BLaER1 (cell line): ENCODE results near the gene ATP2B2.
"Not testable (repeated sequence)": the region's sequence is repeated elsewhere in the genome, so short reads cannot be mapped to it uniquely, and the experiment has no call there.

Experiments used
- H3K27ac ChIP-seq: shearing (Covaris generic); formaldehyde crosslinking; 2 replicates; pipeline ENCODE4 v1.8.1; 2022
- H3K27me3 ChIP-seq: shearing (Covaris generic); formaldehyde crosslinking; 2 replicates; pipeline ENCODE4 v1.8.1; 2022
- H3K36me3 ChIP-seq: shearing (Covaris generic); formaldehyde crosslinking; 2 replicates; pipeline ENCODE4 v1.8.1; 2022
- H3K4me1 ChIP-seq: shearing (Covaris generic); formaldehyde crosslinking; 2 replicates; pipeline ENCODE4 v1.8.1; 2022
- H3K4me2 ChIP-seq: shearing (Covaris generic); formaldehyde crosslinking; 2 replicates; pipeline ENCODE4 v1.8.1; 2022
- H3K4me3 ChIP-seq: shearing (Covaris generic); formaldehyde crosslinking; 2 replicates; pipeline ENCODE4 v1.8.1; 2022
- H3K9ac ChIP-seq: shearing (Covaris generic); formaldehyde crosslinking; 2 replicates; pipeline ENCODE4 v1.8.1; 2022
- H3K9me3 ChIP-seq: shearing (Covaris generic); formaldehyde crosslinking; 2 replicates; pipeline ENCODE4 v1.8.1; 2022
- H4K20me1 ChIP-seq: shearing (Covaris generic); formaldehyde crosslinking; 2 replicates; pipeline ENCODE4 v1.8.1; 2022
- Cebpa-rat ChIP-seq: shearing (Covaris generic); IDR thresholded peaks from 2 replicates; pipeline ENCODE4 v1.8.1; 2022

ATP2B2 gene

DNA sequence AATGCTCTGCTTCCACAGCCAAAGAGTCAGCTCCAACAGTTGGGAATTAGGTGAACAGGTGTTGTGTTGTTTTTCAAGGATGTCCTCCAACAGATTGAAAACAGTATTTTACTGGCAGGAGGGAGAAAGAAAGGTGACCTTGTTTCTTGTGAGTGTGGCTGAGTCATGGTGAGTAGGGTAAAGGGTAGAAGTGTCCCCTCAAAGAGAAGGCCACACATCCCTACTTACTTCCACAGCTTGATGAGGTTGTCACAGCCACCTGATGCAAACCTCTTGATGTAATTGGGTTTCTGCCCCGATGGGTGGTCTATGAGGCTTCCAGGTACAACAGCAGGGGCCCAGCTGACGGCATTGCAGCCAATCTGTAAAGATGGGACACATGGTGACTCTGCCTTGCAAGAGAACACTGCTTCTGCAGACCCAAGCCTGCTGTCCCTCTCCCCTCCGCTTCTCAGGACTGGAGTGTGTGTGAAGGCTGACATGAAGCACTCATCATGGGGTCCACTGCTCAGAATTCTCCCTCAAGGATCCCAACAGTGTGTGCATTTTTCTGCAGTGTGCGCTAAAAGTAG lies 200.0 kb downstream of the ATP2B2 start:
- Histone ChIP-seq H3K36me3 (peaks cover 100% of the 10 kb centered on the region), H3K4me3 (no peak overlapping the region), H3K9ac (no peak overlapping the region), H3K27me3 (no peaks in the 10 kb centered on the region), H3K27ac (no peak overlapping the region), H4K20me1 (peaks cover 21% of the 10 kb centered on the region), H3K4me1 (peaks cover 25% of the 10 kb centered on the region), H3K4me2 (no peak overlapping the region), H3K9me3 (no peaks in the 10 kb centered on the region)
- TF ChIP-seq Cebpa-rat = no peak

DNA sequence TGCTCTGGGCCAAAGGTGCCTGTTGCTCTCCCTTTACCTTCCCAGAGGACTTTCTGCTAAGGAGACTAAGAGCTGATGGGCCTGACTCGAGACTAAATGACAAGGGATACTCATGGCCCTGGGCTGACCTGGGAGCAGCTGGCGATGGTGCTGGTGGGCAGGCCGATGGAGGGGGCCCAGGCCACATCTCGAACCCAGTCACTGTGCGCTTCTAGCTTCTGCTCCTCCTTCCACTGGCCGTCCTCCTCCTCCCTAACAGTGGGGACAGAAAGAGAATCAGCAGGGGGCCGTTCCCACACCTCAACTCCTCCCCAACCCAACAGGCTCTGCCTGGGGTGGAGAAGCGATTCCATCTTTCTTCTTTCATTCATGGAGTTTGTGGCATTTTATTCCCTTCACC lies 200.5 kb downstream of the ATP2B2 start:
- Histone ChIP-seq H3K4me2 (no peak overlapping the region), H3K27ac (no peak overlapping the region), H3K4me1 (peaks cover 26% of the 10 kb centered on the region), H4K20me1 (peaks cover 26% of the 10 kb centered on the region), H3K27me3 (no peaks in the 10 kb centered on the region), H3K9ac (no peak overlapping the region), H3K9me3 (no peaks in the 10 kb centered on the region), H3K36me3 (peaks cover 100% of the 10 kb centered on the region), H3K4me3 (no peak overlapping the region)
- TF ChIP-seq Cebpa-rat = no peak

DNA sequence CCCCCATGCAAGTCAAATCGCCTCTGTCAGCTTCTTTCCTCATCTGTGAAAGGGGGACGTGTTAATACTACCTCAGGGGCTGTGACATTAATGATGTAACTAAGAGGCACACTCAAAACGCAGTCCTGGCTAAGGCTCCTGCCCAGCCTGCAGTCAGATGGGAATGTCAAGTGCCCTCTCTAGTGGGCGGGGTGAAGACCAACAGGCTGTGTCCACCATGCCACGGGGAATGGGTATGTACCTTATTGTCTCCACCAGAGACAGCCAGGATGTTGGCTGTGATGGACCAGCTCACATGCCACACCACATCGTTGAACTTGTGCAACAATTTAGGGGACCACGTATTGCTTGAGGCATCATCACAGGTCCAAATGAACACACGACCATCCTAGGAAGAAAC lies 201.6 kb downstream of the ATP2B2 start:
- Histone ChIP-seq H4K20me1 (peaks cover 33% of the 10 kb centered on the region), H3K9me3 (no peaks in the 10 kb centered on the region), H3K9ac (no peak overlapping the region), H3K4me1 (peaks cover 30% of the 10 kb centered on the region), H3K4me2 (no peak overlapping the region), H3K4me3 (no peak overlapping the region), H3K27ac (no peak overlapping the region), H3K36me3 (peaks cover 92% of the 10 kb centered on the region), H3K27me3 (no peaks in the 10 kb centered on the region)
- no peak for TF ChIP-seq Cebpa-rat

DNA sequence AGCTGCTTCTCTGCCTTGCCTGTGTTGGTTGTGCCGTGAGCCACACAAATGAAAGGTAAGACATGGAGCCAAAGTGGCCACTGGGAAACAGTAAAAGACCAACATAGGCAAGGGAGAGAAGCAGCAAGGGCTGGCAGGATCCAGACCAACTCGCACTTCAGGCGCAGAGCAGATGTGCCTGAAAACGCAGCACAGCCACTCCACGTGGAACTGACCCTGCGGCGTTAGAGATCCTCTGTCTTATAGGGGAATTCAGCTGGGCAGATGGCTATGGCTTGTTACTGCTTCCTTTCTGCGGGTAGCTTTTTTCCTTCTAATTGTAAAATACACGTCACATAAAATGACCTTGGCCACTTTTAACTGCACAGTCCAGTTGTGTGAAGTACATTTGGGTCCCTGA lies 202.3 kb downstream of the ATP2B2 start:
- H3K9me3 ChIP-seq = no peaks in the 10 kb centered on the region
- no peak overlapping the region for H3K27ac ChIP-seq
- H3K4me3 ChIP-seq = no peak overlapping the region
- H4K20me1 ChIP-seq = peaks cover 33% of the 10 kb centered on the region
- H3K4me1 ChIP-seq = peaks cover 35% of the 10 kb centered on the region
- H3K4me2 ChIP-seq = no peak overlapping the region
- no peak for TF ChIP-seq Cebpa-rat
- no peak overlapping the region for H3K9ac ChIP-seq
- peaks cover 88% of the 10 kb centered on the region for H3K36me3 ChIP-seq
- H3K27me3 ChIP-seq = no peaks in the 10 kb centered on the region

DNA sequence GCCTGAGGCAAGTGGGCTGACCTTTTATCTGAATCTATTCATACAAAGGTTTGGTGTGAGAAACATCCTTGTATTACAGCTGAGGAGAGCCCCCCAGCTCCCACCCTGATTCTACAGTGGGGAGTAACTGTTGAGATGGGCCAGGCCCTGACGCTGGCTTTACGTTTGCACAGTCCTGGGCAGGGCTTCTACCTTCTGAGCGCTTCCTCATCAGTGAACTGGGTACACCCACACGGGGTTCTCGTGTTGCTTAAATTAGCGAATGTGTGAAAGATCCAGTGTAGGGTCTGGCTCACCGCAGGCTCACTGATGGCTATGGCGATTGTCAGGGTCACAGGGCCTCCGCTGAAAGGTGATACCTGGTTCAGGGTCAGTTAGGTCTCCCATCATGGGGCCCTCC lies 205.3 kb downstream of the ATP2B2 start:
- Histone ChIP-seq H3K27me3 (no peaks in the 10 kb centered on the region), H3K9ac (peak overlapping the region; percentile 63), H3K27ac (peak overlapping the region; percentile 79), H3K4me1 (peaks cover 38% of the 10 kb centered on the region), H3K4me2 (peak overlapping the region; percentile 76), H3K4me3 (no peak overlapping the region), H3K36me3 (peaks cover 80% of the 10 kb centered on the region), H4K20me1 (peaks cover 29% of the 10 kb centered on the region), H3K9me3 (peaks cover 10% of the 10 kb centered on the region)
- TF ChIP-seq Cebpa-rat = no peak

DNA sequence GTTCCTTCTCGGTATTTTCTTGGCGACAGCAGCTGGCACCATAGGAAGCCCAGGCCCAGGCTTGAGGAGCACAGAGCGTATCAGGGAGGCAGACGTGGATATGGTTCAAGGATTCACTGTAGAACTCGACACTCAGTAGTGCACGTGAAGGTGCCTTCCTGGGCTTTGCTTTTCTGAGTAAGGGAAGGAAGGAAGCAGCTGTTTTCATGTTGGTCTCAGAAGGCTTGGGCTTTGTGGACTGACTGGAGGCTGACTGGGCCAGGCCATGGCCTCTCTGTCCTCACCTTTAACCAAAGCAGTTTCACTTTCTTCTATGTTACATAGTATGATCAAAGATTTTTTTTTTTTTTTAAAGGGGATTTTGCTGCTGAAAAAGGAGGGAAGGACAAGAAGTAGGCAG lies 205.7 kb downstream of the ATP2B2 start:
- H3K36me3 ChIP-seq = peaks cover 78% of the 10 kb centered on the region

DNA sequence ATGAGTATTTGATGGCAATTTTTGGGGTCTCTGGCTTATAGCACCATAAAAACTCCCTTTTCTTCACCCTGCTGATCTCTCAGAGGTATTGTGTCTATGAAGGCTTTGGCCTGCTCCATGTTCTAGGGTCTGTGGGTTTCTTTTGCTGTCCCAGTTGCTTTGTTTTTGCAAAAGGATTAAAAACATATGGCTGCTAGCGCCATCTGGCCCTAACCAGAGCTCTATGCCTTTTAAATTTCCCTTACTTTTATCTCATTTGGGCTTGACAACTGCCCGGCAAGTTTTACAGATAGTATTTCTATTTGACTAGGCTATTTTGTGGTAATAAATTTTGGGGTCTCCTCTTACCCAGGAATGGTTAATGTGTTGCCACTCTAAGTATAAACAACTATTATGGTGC lies 206.2 kb downstream of the ATP2B2 start:
- Histone ChIP-seq H3K4me1 (peaks cover 47% of the 10 kb centered on the region), H3K9me3 (peaks cover 10% of the 10 kb centered on the region), H3K9ac (peak overlapping the region; percentile 63; the same call in 1 of the 2 replicates), H3K27me3 (no peaks in the 10 kb centered on the region), H3K4me2 (peak overlapping the region; percentile 76), H3K4me3 (no peak overlapping the region), H3K27ac (peak overlapping the region; percentile 79), H4K20me1 (peaks cover 21% of the 10 kb centered on the region), H3K36me3 (peaks cover 73% of the 10 kb centered on the region)
- no peak for TF ChIP-seq Cebpa-rat

More for the DNA sequence above, 205.7 kb downstream of the ATP2B2 start:
- H3K9ac ChIP-seq = peak overlapping the region; percentile 63
- H3K9me3 ChIP-seq = peaks cover 10% of the 10 kb centered on the region
- peak overlapping the region; percentile 76 for H3K4me2 ChIP-seq
- H3K4me3 ChIP-seq = no peak overlapping the region
- TF ChIP-seq Cebpa-rat = no peak
- no peaks in the 10 kb centered on the region for H3K27me3 ChIP-seq
- H3K27ac ChIP-seq = peak overlapping the region; percentile 79
- peaks cover 42% of the 10 kb centered on the region for H3K4me1 ChIP-seq
- peaks cover 25% of the 10 kb centered on the region for H4K20me1 ChIP-seq

DNA sequence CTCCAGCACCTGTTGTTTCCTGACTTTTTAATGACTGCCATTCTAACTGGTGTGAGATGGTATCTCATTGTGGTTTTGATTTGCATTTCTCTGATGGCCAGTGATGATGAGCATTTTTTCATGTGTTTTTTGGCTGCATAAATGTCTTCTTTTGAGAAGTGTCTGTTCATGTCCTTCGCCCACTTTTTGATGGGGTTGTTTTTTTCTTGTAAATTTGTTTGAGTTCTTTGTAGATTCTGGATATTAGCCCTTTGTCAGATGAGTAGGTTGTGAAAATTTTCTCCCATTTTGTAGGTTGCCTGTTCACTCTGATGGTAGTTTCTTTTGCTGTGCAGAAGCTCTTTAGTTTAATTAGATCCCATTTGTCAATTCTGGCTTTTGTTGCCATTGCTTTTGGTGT lies 207.3 kb downstream of the ATP2B2 start:
- H3K4me3 ChIP-seq, H3K27ac ChIP-seq, H3K9me3 ChIP-seq, H3K4me2 ChIP-seq, H3K9ac ChIP-seq, H3K27me3 ChIP-seq: not testable (repeated sequence)
- Histone ChIP-seq H4K20me1 (peaks cover 21% of the 10 kb centered on the region), H3K4me1 (peaks cover 58% of the 10 kb centered on the region), H3K36me3 (peaks cover 62% of the 10 kb centered on the region)

DNA sequence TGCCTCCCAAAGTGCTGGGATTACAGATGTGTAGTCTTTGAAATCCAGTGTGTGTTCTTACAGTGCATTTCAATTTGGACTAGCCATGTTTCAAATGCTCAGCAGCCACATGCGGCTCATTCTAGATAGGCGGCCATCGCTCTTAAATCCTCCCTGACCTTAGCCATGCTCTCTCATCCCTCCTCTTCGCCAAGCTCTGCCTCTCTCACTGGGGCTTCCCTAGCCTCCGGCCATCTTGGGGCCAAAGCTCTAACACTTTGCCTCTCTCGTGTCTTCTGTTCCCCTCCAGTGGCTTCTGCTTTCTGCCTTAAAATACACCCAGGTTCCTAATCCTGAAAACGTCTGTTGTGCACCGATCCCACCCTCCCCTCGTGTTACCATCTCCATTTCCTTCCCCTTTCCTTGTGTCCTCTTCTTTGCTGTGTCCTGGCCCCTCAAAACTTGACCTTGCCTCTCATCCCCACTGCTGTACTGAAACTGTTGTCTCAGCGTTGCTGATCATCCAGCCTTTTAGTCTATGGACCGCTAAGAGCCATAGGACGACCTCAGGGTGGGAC lies 211.3 kb downstream of the ATP2B2 start:
- Histone ChIP-seq H3K4me3 (peak overlapping the region; percentile 24; the same call in 1 of the 2 replicates), H3K4me2 (peak overlapping the region; percentile 92), H3K27me3 (no peaks in the 10 kb centered on the region), H3K4me1 (peaks cover 71% of the 10 kb centered on the region), H3K9me3 (peaks cover 10% of the 10 kb centered on the region), H3K36me3 (peaks cover 40% of the 10 kb centered on the region), H3K27ac (peak overlapping the region; percentile 76), H3K9ac (0 out of 2 replicates have a peak overlapping the region, but pooled peaks have one; percentile 28), H4K20me1 (no peaks in the 10 kb centered on the region)
- TF ChIP-seq Cebpa-rat = no peak

DNA sequence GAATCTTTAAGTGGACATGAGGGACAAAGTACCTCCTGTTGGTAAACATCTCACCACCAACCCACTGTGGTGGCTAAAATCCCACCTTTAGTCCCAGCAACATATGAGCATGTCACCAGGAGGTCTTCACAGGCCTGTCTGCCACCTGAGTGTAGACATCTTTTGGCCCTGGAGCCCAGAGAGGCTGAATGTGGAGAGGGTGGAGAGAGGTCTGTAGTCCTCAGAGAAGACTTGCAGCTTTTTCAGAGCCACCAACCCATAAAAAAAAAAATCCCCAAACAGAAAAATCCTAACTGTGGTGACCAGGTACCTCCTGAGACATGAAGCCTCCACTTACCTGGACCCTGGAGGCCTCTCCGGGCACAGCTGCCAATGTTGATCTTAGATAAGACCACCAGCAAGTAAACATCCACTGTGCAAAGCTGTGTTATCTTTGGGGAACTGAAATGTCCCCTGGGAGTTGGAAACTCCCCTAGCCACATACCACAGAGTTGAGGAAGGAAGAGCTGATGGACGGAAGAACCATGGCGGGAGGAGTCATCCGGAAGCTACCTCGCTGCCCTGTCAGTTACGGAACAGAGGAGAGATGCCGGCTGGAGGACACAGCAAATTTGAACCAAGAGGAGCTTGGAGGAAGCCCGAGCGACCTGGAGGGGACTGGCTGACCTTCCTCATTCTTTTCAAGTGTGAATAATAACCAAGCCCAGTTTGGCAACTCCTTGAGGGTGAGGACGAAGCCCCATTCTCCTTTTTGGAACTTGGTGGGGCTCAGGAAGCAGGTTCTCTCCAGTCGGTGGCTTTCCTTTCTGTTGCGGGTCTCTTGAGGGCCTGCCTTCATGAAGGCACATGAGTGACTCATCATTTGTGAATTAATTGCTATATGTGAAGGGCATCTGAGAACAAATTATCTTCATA lies 212.6 kb downstream of the ATP2B2 start, which contains the start of gene GHRL:
TSS of gene GHRL (minus strand) at position 443 of the 915 bp plus-strand sequence. CDS start 2,767 bp downstream, outside the sequence.
- H3K9me3 ChIP-seq = peaks cover 10% of the 10 kb centered on the region
- H3K4me2 ChIP-seq = peak within 1 kb of the TSS; percentile 92
- H3K4me3 ChIP-seq = peak within 1 kb of the TSS; percentile 49
- H3K27ac ChIP-seq = peak within 1 kb of the TSS; percentile 76
- H3K27me3 ChIP-seq = no peaks in the 10 kb centered on the region
- H3K36me3 ChIP-seq = peaks cover 48% of the 10 kb centered on the region
- H3K9ac ChIP-seq = peak within 1 kb of the TSS; percentile 65
- H3K4me1 ChIP-seq = peaks cover 76% of the 10 kb centered on the region
- TF ChIP-seq Cebpa-rat = no peak
- H4K20me1 ChIP-seq = no peaks in the 10 kb centered on the region
